ENCODE data around the gene UBE2I.

DNA sequence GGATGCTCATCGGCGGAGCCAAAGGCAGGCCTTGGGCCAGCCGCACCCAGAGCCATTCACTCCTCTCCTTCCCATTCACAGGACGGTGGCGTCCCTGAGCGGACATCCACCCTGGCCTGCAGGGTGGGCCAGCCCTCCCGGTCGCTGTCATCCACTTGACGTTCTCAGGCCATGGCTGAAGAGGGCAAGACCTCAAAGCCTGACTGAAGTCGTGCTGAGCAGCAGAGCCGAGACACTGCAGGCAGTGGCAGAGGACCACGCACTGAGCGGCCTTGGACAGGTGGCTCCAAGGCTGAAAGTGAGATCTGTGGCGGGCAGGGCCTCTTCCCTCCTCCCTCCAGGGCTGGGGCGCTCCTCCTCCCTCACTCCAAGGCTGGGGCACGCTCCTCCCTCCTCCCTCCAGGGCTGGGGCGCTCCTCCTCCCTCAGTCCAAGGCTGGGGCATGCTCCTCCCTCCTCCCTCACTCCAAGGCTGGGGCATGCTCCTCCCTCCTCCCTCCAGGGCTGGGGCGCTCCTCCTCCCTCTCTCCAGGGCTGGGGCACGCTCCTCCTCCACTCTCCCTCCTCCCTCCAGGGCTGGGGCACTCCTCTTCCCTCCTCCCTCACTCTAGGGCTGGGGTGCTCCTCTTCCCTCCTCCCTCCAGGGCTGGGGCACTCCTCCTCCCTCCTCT is 66.4 kb downstream of the UBE2I start:
- TF ChIP-seq, protein P1, sequence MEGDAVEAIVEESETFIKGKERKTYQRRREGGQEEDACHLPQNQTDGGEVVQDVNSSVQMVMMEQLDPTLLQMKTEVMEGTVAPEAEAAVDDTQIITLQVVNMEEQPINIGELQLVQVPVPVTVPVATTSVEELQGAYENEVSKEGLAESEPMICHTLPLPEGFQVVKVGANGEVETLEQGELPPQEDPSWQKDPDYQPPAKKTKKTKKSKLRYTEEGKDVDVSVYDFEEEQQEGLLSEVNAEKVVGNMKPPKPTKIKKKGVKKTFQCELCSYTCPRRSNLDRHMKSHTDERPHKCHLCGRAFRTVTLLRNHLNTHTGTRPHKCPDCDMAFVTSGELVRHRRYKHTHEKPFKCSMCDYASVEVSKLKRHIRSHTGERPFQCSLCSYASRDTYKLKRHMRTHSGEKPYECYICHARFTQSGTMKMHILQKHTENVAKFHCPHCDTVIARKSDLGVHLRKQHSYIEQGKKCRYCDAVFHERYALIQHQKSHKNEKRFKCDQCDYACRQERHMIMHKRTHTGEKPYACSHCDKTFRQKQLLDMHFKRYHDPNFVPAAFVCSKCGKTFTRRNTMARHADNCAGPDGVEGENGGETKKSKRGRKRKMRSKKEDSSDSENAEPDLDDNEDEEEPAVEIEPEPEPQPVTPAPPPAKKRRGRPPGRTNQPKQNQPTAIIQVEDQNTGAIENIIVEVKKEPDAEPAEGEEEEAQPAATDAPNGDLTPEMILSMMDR (IDR thresholded peaks at IDR 0.05), result no peak
- no peak for TF ChIP-seq POLR2AphosphoS5 (IDR thresholded peaks at IDR 0.05)

Data from prostate gland (tissue), 2 donors.